Liver (tissue), 9 donors: Measurements from ENCODE around the gene LIG1. TPM values are rescaled to one million over a fixed set of nuclear protein-coding genes. Genes with fewer than 3 reads are reported as not detected.

Source experiments
- DNase-seq: peaks from one replicate; pipeline ENCODE4 v3.0.0-alpha.2; 2017; ENCODE audit warnings: low spot score
- H3K27ac ChIP-seq, 2 donors: one replicate each; pipeline ENCODE4 v1.7.0; 2013; ENCODE audit warnings: inconsistent platforms in 2 of 2, low read length in 2 of 2, control low read depth in 1 of 2, low read depth in 1 of 2, mild to moderate bottlenecking in 1 of 2
- H3K27me3 ChIP-seq, 4 donors: one replicate each; pipeline versions ENCODE4 v1.6.1 to v1.7.0; 2013; ENCODE audit warnings: low read length in 3 of 4, inconsistent platforms in 1 of 4, mild to moderate bottlenecking in 1 of 4, moderate library complexity in 1 of 4; ENCODE audit not compliant: control insufficient read depth in 4 of 4, insufficient read depth in 4 of 4
- H3K36me3 ChIP-seq, 4 donors: one replicate each; pipeline versions ENCODE4 v1.6.1 to v1.7.0; 2013; ENCODE audit warnings: low read length in 3 of 4, mild to moderate bottlenecking in 3 of 4, low read depth in 1 of 4, moderate library complexity in 1 of 4; ENCODE audit not compliant: control insufficient read depth in 4 of 4, insufficient read depth in 3 of 4
- H3K4me1 ChIP-seq, 4 donors: one replicate each; pipeline versions ENCODE4 v1.6.1 to v1.7.0; 2013; ENCODE audit warnings: low read length in 3 of 4, mild to moderate bottlenecking in 3 of 4, moderate library complexity in 1 of 4; ENCODE audit not compliant: control insufficient read depth in 4 of 4, insufficient read depth in 4 of 4
- H3K4me3 ChIP-seq, 3 donors: one replicate each; pipeline versions ENCODE4 v1.6.1 to v1.7.0; 2013; ENCODE audit warnings: low read length in 3 of 3, control low read depth in 1 of 3, low read depth in 1 of 3, mild to moderate bottlenecking in 1 of 3
- H3K9ac ChIP-seq, 2 donors: one replicate each; pipeline ENCODE4 v1.7.0; 2013; ENCODE audit warnings: low read length in 2 of 2, mild to moderate bottlenecking in 2 of 2, moderate library complexity in 2 of 2, control low read depth in 1 of 2, low read depth in 1 of 2
- H3K9me3 ChIP-seq, 4 donors: one replicate each; pipeline versions ENCODE4 v1.6.1 to v1.7.0; 2013; ENCODE audit warnings: low read length in 3 of 4; ENCODE audit not compliant: control insufficient read depth in 4 of 4
- EGR1 ChIP-seq, 2 donors: IDR thresholded peaks; 2 replicates each; pipeline ENCODE4 v1.6.1; 2016 to 2018; ENCODE audit warnings: antibody characterized with exemption in 2 of 2, low read depth in 2 of 2
- FOXA1 ChIP-seq: IDR thresholded peaks from 2 replicates; pipeline ENCODE4 v1.6.1; 2016; ENCODE audit warnings: antibody characterized with exemption
- FOXA2 ChIP-seq: IDR thresholded peaks from 2 replicates; pipeline ENCODE4 v1.6.1; 2016; ENCODE audit warnings: antibody characterized with exemption
- GABPA ChIP-seq, 2 donors: IDR thresholded peaks in 1 of 2; conservative IDR thresholded peaks in 1 of 2; 2 replicates each; pipeline ENCODE4 v1.6.1; 2016; ENCODE audit warnings: antibody characterized with exemption in 2 of 2, mild to moderate bottlenecking in 1 of 2, moderate library complexity in 1 of 2
- HNF4A ChIP-seq, 2 donors: conservative IDR thresholded peaks; 2 replicates each; pipeline ENCODE4 v1.6.1; 2016; ENCODE audit warnings: antibody characterized with exemption in 2 of 2, mild to moderate bottlenecking in 2 of 2
- HNF4G ChIP-seq: IDR thresholded peaks from 2 replicates; pipeline ENCODE4 v1.6.1; 2016; ENCODE audit warnings: antibody characterized with exemption
- JUND ChIP-seq, 2 donors: IDR thresholded peaks; 2 replicates each; pipeline ENCODE4 v1.6.1; 2016; ENCODE audit warnings: antibody characterized with exemption in 2 of 2
- NR2F2 ChIP-seq: IDR thresholded peaks from 2 replicates; pipeline ENCODE4 v1.6.1; 2016; ENCODE audit warnings: antibody characterized with exemption
- RAD21 ChIP-seq, 2 donors: IDR thresholded peaks; 2 replicates each; pipeline ENCODE4 v1.6.1; 2016; ENCODE audit warnings: antibody characterized with exemption in 2 of 2, mild to moderate bottlenecking in 2 of 2
- RXRA ChIP-seq, 2 donors: IDR thresholded peaks; 2 replicates each; pipeline ENCODE4 v1.6.1; 2017 to 2018; ENCODE audit warnings: antibody characterized with exemption in 2 of 2, mild to moderate bottlenecking in 1 of 2
- SP1 ChIP-seq: IDR thresholded peaks from 2 replicates; pipeline ENCODE4 v1.6.1; 2018; ENCODE audit warnings: antibody characterized with exemption, mild to moderate bottlenecking
- TAF1 ChIP-seq: conservative IDR thresholded peaks from 2 replicates; pipeline ENCODE4 v1.6.1; 2016; ENCODE audit warnings: antibody characterized with exemption, mild to moderate bottlenecking
- YY1 ChIP-seq: IDR thresholded peaks from 2 replicates; pipeline ENCODE4 v1.6.1; 2016; ENCODE audit warnings: antibody characterized with exemption, mild to moderate bottlenecking
- WGBS: extraction: QIAGEN DNeasy Blood & Tissue Kit; methylation state at CpG from one replicate; pipeline ENCODE4 v1.1.7; 2013; 5-methylcytosine and 5-hydroxymethylcytosine counted together
- polyA plus RNA-seq, 2 donors: library from polyadenylated mRNA; stranded (reverse) in 1 of 2; unstranded in 1 of 2; fragments of 200-250 nt in 1 of 2; fragments of >200 nt in 1 of 2; fragmentation: Nextera tagmentation in 1 of 2; extraction: Ambion mirVana in 1 of 2; gene quantifications; one replicate each; pipeline versions ENCODE4 v1.2.1 to v1.2.3, GENCODE V29; 2013 to 2015
- total RNA-seq, 2 donors: library from RNA; depleted of rRNA; stranded (reverse); fragments of >200 nt; gene quantifications; one replicate each; pipeline ENCODE4 v1.2.3, GENCODE V29; 2014
- TF ChIP-seq, protein P1 (sequence below): IDR thresholded peaks from 2 replicates; pipeline ENCODE4 v1.6.1; 2016; ENCODE audit warnings: antibody characterized with exemption
- TF ChIP-seq, protein P2 (sequence below): fragments of 150-350 bp; IDR thresholded peaks from 2 replicates; pipeline ENCODE4 v1.5.1; 2017; ENCODE audit warnings: improper control_type of control experiment, low read depth, low read length; ENCODE audit not compliant: missing input control
- TF ChIP-seq, protein P3 (sequence below): IDR thresholded peaks from 2 replicates; pipeline ENCODE4 v1.6.1; 2016; ENCODE audit warnings: antibody characterized with exemption, mild to moderate bottlenecking
- TF ChIP-seq, protein P4 (sequence below): IDR thresholded peaks from 2 replicates; pipeline ENCODE4 v1.6.1; 2016; ENCODE audit warnings: antibody characterized with exemption
- TF ChIP-seq, protein P5 (sequence below): IDR thresholded peaks from 2 replicates; pipeline ENCODE4 v1.6.1; 2016; ENCODE audit warnings: antibody characterized with exemption
- donor health status: healthy.
- donor health status: healthy.
- donor health status: healthy.
- donor health status: healthy.
- donor health status: healthy.

The LIG1 gene
- total and polyA plus RNA-seq, 4 donors, result 6.3 to 61.5 (median 7.1) TPM

DNA sequence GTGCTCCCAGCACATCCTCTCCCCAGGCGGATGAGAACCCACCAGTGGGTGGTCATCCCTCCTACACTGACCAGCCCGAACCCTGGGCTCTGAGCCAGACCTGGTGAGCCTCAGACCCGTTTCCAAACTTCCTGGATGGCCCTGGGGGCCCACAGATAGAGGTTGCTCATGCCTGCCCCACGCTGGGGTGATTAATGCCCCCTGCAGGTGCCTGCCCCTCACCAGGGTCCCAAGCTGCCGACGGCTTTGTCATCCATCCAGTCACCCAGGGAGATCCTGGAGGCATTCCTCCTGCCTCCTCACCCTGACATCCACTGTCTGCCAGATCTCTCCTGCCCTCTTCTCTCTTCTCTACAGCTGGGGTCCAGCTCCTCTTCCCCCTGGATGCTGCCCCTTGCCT is 31.1 kb downstream of the LIG1 start (continued):
- TF ChIP-seq, protein P1, sequence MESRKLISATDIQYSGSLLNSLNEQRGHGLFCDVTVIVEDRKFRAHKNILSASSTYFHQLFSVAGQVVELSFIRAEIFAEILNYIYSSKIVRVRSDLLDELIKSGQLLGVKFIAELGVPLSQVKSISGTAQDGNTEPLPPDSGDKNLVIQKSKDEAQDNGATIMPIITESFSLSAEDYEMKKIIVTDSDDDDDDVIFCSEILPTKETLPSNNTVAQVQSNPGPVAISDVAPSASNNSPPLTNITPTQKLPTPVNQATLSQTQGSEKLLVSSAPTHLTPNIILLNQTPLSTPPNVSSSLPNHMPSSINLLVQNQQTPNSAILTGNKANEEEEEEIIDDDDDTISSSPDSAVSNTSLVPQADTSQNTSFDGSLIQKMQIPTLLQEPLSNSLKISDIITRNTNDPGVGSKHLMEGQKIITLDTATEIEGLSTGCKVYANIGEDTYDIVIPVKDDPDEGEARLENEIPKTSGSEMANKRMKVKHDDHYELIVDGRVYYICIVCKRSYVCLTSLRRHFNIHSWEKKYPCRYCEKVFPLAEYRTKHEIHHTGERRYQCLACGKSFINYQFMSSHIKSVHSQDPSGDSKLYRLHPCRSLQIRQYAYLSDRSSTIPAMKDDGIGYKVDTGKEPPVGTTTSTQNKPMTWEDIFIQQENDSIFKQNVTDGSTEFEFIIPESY, result no peak

DNA sequence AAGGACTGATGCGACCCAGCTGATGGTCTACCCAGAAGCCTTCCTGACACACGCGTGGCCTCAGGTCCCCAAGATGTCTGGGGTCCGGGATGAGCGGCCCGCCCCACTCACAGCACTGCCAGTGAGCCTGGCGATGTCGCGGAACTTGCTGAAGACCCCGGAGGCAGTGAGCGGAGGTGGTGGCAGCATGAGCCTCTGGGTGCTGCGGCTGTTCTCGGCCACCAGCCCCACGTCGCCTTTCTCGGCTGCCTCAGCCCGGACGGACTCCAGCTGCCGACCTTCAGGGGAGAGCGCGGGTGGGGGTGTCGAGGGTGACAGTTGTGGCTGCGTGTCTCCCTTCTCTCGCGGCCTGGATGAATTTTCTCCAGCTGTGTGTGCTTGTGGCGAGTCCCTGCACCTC is 32.7 kb downstream of the LIG1 start:
- H3K27ac ChIP-seq, result no peak overlapping the region
- H3K27me3 ChIP-seq, result no peaks in the 10 kb centered on the region
- no peak overlapping the region for H3K9ac ChIP-seq
- H3K4me1 ChIP-seq, result no peaks in the 10 kb centered on the region
- H3K36me3 ChIP-seq, result peaks cover 0 to 7% (median 0%) of the 10 kb centered on the region in 4 donors
- no peak for TF ChIP-seq RAD21 (IDR thresholded peaks at IDR 0.05)
- no peak for TF ChIP-seq TAF1
- no peak for TF ChIP-seq RXRA (IDR thresholded peaks at IDR 0.05)
- no peak for TF ChIP-seq NR2F2
- no peak for TF ChIP-seq YY1
- TF ChIP-seq, protein P2, sequence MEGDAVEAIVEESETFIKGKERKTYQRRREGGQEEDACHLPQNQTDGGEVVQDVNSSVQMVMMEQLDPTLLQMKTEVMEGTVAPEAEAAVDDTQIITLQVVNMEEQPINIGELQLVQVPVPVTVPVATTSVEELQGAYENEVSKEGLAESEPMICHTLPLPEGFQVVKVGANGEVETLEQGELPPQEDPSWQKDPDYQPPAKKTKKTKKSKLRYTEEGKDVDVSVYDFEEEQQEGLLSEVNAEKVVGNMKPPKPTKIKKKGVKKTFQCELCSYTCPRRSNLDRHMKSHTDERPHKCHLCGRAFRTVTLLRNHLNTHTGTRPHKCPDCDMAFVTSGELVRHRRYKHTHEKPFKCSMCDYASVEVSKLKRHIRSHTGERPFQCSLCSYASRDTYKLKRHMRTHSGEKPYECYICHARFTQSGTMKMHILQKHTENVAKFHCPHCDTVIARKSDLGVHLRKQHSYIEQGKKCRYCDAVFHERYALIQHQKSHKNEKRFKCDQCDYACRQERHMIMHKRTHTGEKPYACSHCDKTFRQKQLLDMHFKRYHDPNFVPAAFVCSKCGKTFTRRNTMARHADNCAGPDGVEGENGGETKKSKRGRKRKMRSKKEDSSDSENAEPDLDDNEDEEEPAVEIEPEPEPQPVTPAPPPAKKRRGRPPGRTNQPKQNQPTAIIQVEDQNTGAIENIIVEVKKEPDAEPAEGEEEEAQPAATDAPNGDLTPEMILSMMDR, result no peak
- no peak for TF ChIP-seq HNF4G
- TF ChIP-seq, protein P3, sequence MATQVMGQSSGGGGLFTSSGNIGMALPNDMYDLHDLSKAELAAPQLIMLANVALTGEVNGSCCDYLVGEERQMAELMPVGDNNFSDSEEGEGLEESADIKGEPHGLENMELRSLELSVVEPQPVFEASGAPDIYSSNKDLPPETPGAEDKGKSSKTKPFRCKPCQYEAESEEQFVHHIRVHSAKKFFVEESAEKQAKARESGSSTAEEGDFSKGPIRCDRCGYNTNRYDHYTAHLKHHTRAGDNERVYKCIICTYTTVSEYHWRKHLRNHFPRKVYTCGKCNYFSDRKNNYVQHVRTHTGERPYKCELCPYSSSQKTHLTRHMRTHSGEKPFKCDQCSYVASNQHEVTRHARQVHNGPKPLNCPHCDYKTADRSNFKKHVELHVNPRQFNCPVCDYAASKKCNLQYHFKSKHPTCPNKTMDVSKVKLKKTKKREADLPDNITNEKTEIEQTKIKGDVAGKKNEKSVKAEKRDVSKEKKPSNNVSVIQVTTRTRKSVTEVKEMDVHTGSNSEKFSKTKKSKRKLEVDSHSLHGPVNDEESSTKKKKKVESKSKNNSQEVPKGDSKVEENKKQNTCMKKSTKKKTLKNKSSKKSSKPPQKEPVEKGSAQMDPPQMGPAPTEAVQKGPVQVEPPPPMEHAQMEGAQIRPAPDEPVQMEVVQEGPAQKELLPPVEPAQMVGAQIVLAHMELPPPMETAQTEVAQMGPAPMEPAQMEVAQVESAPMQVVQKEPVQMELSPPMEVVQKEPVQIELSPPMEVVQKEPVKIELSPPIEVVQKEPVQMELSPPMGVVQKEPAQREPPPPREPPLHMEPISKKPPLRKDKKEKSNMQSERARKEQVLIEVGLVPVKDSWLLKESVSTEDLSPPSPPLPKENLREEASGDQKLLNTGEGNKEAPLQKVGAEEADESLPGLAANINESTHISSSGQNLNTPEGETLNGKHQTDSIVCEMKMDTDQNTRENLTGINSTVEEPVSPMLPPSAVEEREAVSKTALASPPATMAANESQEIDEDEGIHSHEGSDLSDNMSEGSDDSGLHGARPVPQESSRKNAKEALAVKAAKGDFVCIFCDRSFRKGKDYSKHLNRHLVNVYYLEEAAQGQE, result no peak
- TF ChIP-seq GABPA (IDR thresholded peaks at IDR 0.05 in 1 of 2, conservative IDR thresholded peaks at IDR 0.05 in 1 of 2), result no peak
- TF ChIP-seq, protein P4, sequence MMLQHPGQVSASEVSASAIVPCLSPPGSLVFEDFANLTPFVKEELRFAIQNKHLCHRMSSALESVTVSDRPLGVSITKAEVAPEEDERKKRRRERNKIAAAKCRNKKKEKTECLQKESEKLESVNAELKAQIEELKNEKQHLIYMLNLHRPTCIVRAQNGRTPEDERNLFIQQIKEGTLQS, result no peak
- TF ChIP-seq, protein P5, sequence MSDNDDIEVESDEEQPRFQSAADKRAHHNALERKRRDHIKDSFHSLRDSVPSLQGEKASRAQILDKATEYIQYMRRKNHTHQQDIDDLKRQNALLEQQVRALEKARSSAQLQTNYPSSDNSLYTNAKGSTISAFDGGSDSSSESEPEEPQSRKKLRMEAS, result no peak
- TF ChIP-seq SP1, result no peak
- TF ChIP-seq EGR1 (IDR thresholded peaks at IDR 0.05; ENCODE audit: low read depth in 2 of 2), result no peak
- TF ChIP-seq, protein P1, result no peak
- TF ChIP-seq FOXA2, result no peak
- TF ChIP-seq FOXA1, result no peak
- TF ChIP-seq JUND (IDR thresholded peaks at IDR 0.05), result no peak
- no peak for TF ChIP-seq HNF4A (conservative IDR thresholded peaks at IDR 0.05)
- no peak for DNase-seq
- H3K9me3 ChIP-seq, result no peaks in the 10 kb centered on the region
- no peak overlapping the region for H3K4me3 ChIP-seq
- WGBS, result 96% methylated on average over 26 of the region's 26 CpGs
